Parathyroid adenoma (tissue), 2 donors: Measurements from ENCODE around the gene THAP4.

Source experiments
- H2AFZ ChIP-seq: fragments of 300-600 bp; sonication (generic); one replicate; pipeline ENCODE4 v1.7.0; 2017; ENCODE audit warnings: antibody characterized with exemption, mild to moderate bottlenecking
- H3K27ac ChIP-seq: fragments of 300-600 bp; sonication (generic); one replicate; pipeline ENCODE4 v1.7.0; 2017
- H3K27me3 ChIP-seq: fragments of 300-600 bp; sonication (generic); one replicate; pipeline ENCODE4 v1.7.0; 2017; ENCODE audit warnings: low read length; ENCODE audit not compliant: control insufficient read depth, insufficient read depth
- H3K36me3 ChIP-seq: fragments of 300-600 bp; sonication (generic); one replicate; pipeline ENCODE4 v1.7.0; 2017; ENCODE audit warnings: low read length; ENCODE audit not compliant: control insufficient read depth, insufficient read depth
- H3K4me1 ChIP-seq: fragments of 300-600 bp; sonication (generic); one replicate; pipeline ENCODE4 v1.7.0; 2017; ENCODE audit warnings: control low read depth
- H3K4me2 ChIP-seq: fragments of 300-600 bp; sonication (generic); one replicate; pipeline ENCODE4 v1.7.0; 2017; ENCODE audit warnings: low read length
- H3K4me3 ChIP-seq: fragments of 300-600 bp; sonication (generic); one replicate; pipeline ENCODE4 v1.7.0; 2017; ENCODE audit warnings: low read depth, low read length
- H3K79me2 ChIP-seq: fragments of 300-600 bp; sonication (generic); one replicate; pipeline ENCODE4 v1.7.0; 2017; ENCODE audit warnings: control low read depth
- H3K9ac ChIP-seq: fragments of 300-600 bp; sonication (generic); one replicate; pipeline ENCODE4 v1.7.0; 2017; ENCODE audit warnings: mild to moderate bottlenecking
- H3K9me3 ChIP-seq: fragments of 300-600 bp; sonication (generic); one replicate; pipeline ENCODE4 v1.7.0; 2017; ENCODE audit warnings: low read length; ENCODE audit not compliant: control insufficient read depth
- TF ChIP-seq, protein P1 (sequence below): fragments of 300-600 bp; sonication (generic); IDR thresholded peaks from one replicate; pipeline ENCODE4 v1.7.0; 2017; ENCODE audit warnings: antibody characterized with exemption, mild to moderate bottlenecking
- donor health status: primary hyperparathyroidism.

Gene THAP4

DNA sequence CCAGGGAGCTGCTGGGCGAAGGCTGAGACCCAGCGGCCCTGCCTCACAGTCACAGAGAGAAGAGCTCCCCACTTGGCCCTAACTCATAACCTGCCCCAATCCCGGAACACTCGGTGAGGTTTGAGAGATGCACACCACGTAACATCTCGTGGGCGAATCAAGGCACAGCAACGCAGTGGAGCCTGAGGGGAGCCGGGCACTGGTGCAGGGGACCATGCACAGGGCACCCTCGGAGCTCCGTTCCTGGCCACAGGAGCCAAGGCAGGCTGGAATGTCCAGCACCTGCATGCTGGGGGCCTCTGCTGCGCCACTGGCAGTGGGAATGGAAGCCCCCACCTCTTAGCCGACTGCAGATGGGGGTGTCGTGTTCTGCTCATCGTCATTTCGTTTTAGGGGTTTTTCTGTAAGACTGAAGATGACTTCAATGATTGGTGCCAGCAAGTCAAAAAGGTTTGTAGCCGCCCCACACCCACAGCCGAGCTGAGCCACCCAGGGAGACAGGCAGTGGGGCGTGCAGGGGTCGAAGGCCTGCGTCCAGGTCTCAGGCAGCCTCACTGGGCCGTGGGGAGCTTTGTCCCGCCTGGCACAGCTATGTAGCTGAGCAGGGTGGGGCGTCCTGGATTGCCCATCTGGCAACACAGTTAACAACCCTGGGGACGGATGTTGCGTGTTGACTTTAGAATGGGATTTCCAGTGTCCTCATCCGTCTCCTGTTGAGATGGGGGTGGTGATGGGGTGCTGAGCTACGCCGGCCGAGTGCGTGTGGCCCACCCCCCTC lies 33.6 kb upstream of the THAP4 start:
- no peak overlapping the region for H2AFZ ChIP-seq
- TF ChIP-seq, protein P1, sequence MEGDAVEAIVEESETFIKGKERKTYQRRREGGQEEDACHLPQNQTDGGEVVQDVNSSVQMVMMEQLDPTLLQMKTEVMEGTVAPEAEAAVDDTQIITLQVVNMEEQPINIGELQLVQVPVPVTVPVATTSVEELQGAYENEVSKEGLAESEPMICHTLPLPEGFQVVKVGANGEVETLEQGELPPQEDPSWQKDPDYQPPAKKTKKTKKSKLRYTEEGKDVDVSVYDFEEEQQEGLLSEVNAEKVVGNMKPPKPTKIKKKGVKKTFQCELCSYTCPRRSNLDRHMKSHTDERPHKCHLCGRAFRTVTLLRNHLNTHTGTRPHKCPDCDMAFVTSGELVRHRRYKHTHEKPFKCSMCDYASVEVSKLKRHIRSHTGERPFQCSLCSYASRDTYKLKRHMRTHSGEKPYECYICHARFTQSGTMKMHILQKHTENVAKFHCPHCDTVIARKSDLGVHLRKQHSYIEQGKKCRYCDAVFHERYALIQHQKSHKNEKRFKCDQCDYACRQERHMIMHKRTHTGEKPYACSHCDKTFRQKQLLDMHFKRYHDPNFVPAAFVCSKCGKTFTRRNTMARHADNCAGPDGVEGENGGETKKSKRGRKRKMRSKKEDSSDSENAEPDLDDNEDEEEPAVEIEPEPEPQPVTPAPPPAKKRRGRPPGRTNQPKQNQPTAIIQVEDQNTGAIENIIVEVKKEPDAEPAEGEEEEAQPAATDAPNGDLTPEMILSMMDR = no peak
- H3K36me3 ChIP-seq = no peaks in the 10 kb centered on the region
- H3K4me2 ChIP-seq = no peak overlapping the region
- no peaks in the 10 kb centered on the region for H3K4me1 ChIP-seq
- H3K79me2 ChIP-seq = no peaks in the 10 kb centered on the region
- H3K9me3 ChIP-seq = no peaks in the 10 kb centered on the region
- no peak overlapping the region for H3K4me3 ChIP-seq
- H3K27me3 ChIP-seq = no peaks in the 10 kb centered on the region
- H3K9ac ChIP-seq = no peak overlapping the region
- no peak overlapping the region for H3K27ac ChIP-seq

DNA sequence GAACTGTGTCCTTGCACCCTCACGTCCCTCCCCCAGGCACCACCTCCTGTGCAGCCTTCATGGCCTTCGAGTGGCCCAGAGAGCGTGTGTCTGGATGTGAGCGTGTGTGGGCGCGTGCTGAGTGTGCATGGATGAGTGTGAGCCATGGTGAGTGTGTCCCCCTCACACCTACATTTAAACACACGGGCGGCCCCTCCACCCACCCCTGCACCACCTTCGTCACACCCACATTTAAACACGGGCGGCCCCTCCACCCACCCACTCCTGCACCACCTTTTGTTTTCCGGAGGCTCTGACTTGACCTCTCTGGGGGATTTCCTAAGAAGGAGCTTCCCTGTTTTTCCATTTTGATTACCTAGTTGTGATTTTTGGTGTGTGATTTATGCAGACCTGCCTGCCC lies 31.9 kb upstream of the THAP4 start:
- Histone ChIP-seq H3K36me3 (no peaks in the 10 kb centered on the region), H3K9ac (no peak overlapping the region), H3K27ac (no peak overlapping the region), H3K4me2 (no peak overlapping the region), H2AFZ (no peak overlapping the region), H3K9me3 (no peaks in the 10 kb centered on the region), H3K27me3 (no peaks in the 10 kb centered on the region), H3K79me2 (no peaks in the 10 kb centered on the region), H3K4me1 (no peaks in the 10 kb centered on the region), H3K4me3 (no peak overlapping the region)
- TF ChIP-seq, protein P1 = no peak

DNA sequence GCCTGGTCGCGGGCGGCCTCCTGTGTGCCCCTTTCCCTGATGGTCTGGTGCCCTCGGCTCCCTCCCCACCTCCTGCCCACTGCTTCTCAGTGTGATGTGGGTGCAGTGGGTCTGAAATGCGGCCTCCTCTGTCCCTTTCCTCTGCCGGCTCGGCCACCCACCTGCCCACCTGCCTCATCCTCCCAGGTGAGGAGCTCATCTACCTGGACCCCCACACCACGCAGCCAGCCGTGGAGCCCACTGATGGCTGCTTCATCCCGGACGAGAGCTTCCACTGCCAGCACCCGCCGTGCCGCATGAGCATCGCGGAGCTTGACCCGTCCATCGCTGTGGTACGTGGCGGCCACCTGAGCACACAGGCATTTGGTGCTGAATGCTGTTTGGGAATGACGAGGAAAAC lies 31.4 kb upstream of the THAP4 start:
- H3K4me1 ChIP-seq = no peaks in the 10 kb centered on the region
- no peak overlapping the region for H3K4me3 ChIP-seq
- TF ChIP-seq, protein P1 = no peak
- H3K9ac ChIP-seq = no peak overlapping the region
- no peaks in the 10 kb centered on the region for H3K27me3 ChIP-seq
- H3K79me2 ChIP-seq = no peaks in the 10 kb centered on the region
- no peaks in the 10 kb centered on the region for H3K36me3 ChIP-seq
- no peak overlapping the region for H2AFZ ChIP-seq
- no peak overlapping the region for H3K4me2 ChIP-seq
- H3K9me3 ChIP-seq = no peaks in the 10 kb centered on the region
- H3K27ac ChIP-seq = no peak overlapping the region

DNA sequence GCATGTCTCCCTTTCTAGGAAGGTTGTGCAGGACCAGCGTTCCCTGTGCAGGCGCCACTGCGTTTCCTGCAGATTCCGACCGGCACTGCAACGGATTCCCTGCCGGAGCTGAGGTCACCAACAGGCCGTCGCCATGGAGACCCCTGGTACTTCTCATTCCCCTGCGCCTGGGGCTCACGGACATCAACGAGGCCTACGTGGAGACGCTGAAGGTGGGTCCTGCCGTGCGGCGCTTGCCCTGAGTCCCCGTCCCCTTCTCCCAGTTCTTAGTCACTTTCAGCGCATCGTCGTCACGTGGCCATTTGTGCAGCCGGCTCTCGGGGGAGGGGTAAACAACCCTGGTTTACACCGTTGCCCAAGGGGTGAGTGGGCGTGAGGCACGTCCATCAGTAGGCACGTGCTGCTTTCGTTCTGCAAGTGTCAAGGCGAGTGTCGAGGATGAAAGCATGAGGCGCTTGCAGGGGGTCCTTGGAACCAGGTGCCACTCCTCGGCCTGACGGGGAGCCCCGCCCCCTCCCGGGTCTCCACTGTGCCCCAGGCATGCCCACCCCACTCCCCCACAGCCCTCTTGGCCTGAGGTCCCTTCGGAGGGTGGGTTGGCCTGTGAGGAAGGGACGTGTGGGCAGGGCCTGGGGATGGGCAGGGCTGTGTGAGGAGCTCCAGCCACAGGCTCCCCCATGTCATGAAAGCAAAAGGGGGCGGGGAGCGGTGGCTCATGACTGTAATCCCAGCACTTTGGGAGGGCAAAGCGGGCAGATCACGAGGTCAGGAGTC lies 29.9 kb upstream of the THAP4 start:
- Histone ChIP-seq H2AFZ (no peak overlapping the region), H3K27ac (no peak overlapping the region), H3K27me3 (no peaks in the 10 kb centered on the region), H3K4me3 (no peak overlapping the region), H3K9ac (no peak overlapping the region), H3K4me1 (no peaks in the 10 kb centered on the region), H3K4me2 (no peak overlapping the region), H3K79me2 (no peaks in the 10 kb centered on the region), H3K9me3 (no peaks in the 10 kb centered on the region), H3K36me3 (no peaks in the 10 kb centered on the region)
- TF ChIP-seq, protein P1 = no peak
